ENCODE data around the gene PPP6R3. TPM values are rescaled to one million over a fixed set of nuclear protein-coding genes. Genes with fewer than 3 reads are reported as not detected.
"Not testable (repeated sequence)": the region's sequence is repeated elsewhere in the genome, so short reads cannot be mapped to it uniquely, and the experiment has no call there.

The PPP6R3 gene
- polyA plus RNA-seq, 4 donors: 30.5 to 68.7 (median 39.1) TPM

DNA sequence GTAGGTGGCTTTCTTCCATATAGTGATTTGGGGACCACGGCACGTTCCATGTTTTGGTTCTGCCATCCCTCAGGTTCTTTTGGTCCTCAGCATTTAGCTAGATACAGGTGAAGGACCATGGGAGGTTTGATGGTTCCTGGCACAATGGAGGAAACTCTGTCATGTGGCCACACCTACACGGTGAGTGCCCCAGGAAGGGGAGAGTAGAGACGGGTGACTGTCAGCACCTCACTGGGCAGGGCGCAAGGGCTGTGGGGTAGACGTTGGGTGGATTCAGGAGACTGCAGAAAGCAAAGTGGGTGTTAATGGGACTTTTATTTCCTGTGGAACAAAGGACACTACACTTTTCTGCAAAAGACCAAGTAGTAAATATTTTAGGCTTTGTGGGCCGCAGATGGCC lies 73.4 kb downstream of the PPP6R3 start:
- peak overlapping the region in 1 of 3 donors; percentile 82 for H3K27ac ChIP-seq (ENCODE audit: low read depth in 1 of 3, low read length in 2 of 3)
- H3K36me3 ChIP-seq (ENCODE audit: control insufficient read depth in 3 of 3, insufficient read depth in 2 of 3, low read depth in 1 of 3, low read length in 3 of 3): peaks cover 0 to 23% (median 4%) of the 10 kb centered on the region in 3 donors
- no peak overlapping the region for H3K4me3 ChIP-seq (ENCODE audit: low read depth in 1 of 3, low read length in 3 of 3)
- H3K27me3 ChIP-seq (ENCODE audit: control insufficient read depth in 3 of 3, insufficient read depth in 3 of 3, low read length in 3 of 3): no peaks in the 10 kb centered on the region
- DNase-seq (no peak), FAIRE-seq (no peak)
- peaks cover 0 to 21% (median 0%) of the 10 kb centered on the region in 3 donors for H3K4me1 ChIP-seq (ENCODE audit: control insufficient read depth in 3 of 3, insufficient read depth in 2 of 3, low read depth in 1 of 3, low read length in 2 of 3)
- WGBS, 3 donors: 81 to 92% (median 87%) methylated on average over 7 of the region's 7 CpGs
- H3K9me3 ChIP-seq (ENCODE audit: control insufficient read depth in 2 of 2, insufficient read depth in 1 of 2, low read depth in 1 of 2, low read length in 1 of 2): no peaks in the 10 kb centered on the region

- Histone ChIP-seq H3K4me3 (ENCODE audit: low read depth in 1 of 3, low read length in 3 of 3) (no peak overlapping the region), H3K27me3 (ENCODE audit: control insufficient read depth in 3 of 3, insufficient read depth in 3 of 3, low read length in 3 of 3) (no peaks in the 10 kb centered on the region), H3K9me3 (ENCODE audit: control insufficient read depth in 2 of 2, insufficient read depth in 1 of 2, low read depth in 1 of 2, low read length in 1 of 2) (no peaks in the 10 kb centered on the region), H3K27ac (ENCODE audit: low read depth in 1 of 3, low read length in 2 of 3) (no peak overlapping the region), H3K36me3 (ENCODE audit: control insufficient read depth in 3 of 3, insufficient read depth in 2 of 3, low read depth in 1 of 3, low read length in 3 of 3) (peaks cover 0 to 33% (median 6%) of the 10 kb centered on the region in 3 donors), H3K4me1 (ENCODE audit: control insufficient read depth in 3 of 3, insufficient read depth in 2 of 3, low read depth in 1 of 3, low read length in 2 of 3) (peaks cover 0 to 20% (median 0%) of the 10 kb centered on the region in 3 donors)
- no peak for FAIRE-seq
- DNase-seq: no peak
- 88 to 93% (median 90%) methylated on average over 8 of the region's 8 CpGs for WGBS, 3 donors
These were observed 74.5 kb downstream of the PPP6R3 start for GRCh38 chr11:68535098-68535497.

GRCh38 chr11:68536706-68537105 lies 76.2 kb downstream of the PPP6R3 start:
- Histone ChIP-seq H3K9me3 (ENCODE audit: control insufficient read depth in 2 of 2, insufficient read depth in 1 of 2, low read depth in 1 of 2, low read length in 1 of 2) (no peaks in the 10 kb centered on the region), H3K36me3 (ENCODE audit: control insufficient read depth in 3 of 3, insufficient read depth in 2 of 3, low read depth in 1 of 3, low read length in 3 of 3) (peaks cover 0 to 38% (median 6%) of the 10 kb centered on the region in 3 donors), H3K27me3 (ENCODE audit: control insufficient read depth in 3 of 3, insufficient read depth in 3 of 3, low read length in 3 of 3) (no peaks in the 10 kb centered on the region), H3K27ac (ENCODE audit: low read depth in 1 of 3, low read length in 2 of 3) (no peak overlapping the region), H3K4me1 (ENCODE audit: control insufficient read depth in 3 of 3, insufficient read depth in 2 of 3, low read depth in 1 of 3, low read length in 2 of 3) (peaks cover 0 to 17% (median 0%) of the 10 kb centered on the region in 3 donors), H3K4me3 (ENCODE audit: low read depth in 1 of 3, low read length in 3 of 3) (no peak overlapping the region)
- 86 to 96% (median 91%) methylated on average over 2 of the region's 2 CpGs for WGBS, 3 donors
- DNase-seq (no peak), FAIRE-seq (no peak)

DNA sequence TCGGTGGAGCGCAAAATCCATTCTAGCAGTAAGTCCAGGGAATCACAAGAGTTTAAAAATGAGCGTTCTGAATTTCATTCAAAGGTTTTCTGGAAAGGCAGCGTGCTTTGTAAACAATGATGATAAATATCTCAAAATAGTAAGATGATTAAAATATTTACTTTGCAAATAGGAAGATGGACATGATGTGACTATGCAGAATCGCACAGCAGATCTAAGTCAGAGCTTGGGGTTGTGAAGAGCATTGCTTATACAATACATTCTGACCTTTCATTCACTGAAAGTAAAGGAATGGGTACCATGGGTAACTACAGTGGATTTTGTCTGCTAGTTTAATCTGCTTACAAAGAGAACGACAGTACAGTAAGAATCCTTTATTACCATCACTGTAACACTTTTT lies 77.5 kb downstream of the PPP6R3 start:
- no peak for DNase-seq
- Histone ChIP-seq H3K9me3 (ENCODE audit: control insufficient read depth in 2 of 2, insufficient read depth in 1 of 2, low read depth in 1 of 2, low read length in 1 of 2) (no peaks in the 10 kb centered on the region), H3K27ac (ENCODE audit: low read depth in 1 of 3, low read length in 2 of 3) (no peak overlapping the region), H3K4me1 (ENCODE audit: control insufficient read depth in 3 of 3, insufficient read depth in 2 of 3, low read depth in 1 of 3, low read length in 2 of 3) (peaks cover 0 to 9% (median 0%) of the 10 kb centered on the region in 3 donors), H3K27me3 (ENCODE audit: control insufficient read depth in 3 of 3, insufficient read depth in 3 of 3, low read length in 3 of 3) (no peaks in the 10 kb centered on the region), H3K36me3 (ENCODE audit: control insufficient read depth in 3 of 3, insufficient read depth in 2 of 3, low read depth in 1 of 3, low read length in 3 of 3) (peaks cover 0 to 46% (median 7%) of the 10 kb centered on the region in 3 donors), H3K4me3 (ENCODE audit: low read depth in 1 of 3, low read length in 3 of 3) (no peak overlapping the region)
- 82 to 91% (median 87%) methylated on average over 6 of the region's 6 CpGs for WGBS, 3 donors
- FAIRE-seq: no peak

GRCh38 chr11:68539395-68539794 lies 78.8 kb downstream of the PPP6R3 start:
- Histone ChIP-seq H3K27ac (ENCODE audit: low read depth in 1 of 3, low read length in 2 of 3) (no peak overlapping the region), H3K4me3 (ENCODE audit: low read depth in 1 of 3, low read length in 3 of 3) (no peak overlapping the region), H3K36me3 (ENCODE audit: control insufficient read depth in 3 of 3, insufficient read depth in 2 of 3, low read depth in 1 of 3, low read length in 3 of 3) (peaks cover 5 to 50% (median 12%) of the 10 kb centered on the region in 3 donors), H3K27me3 (ENCODE audit: control insufficient read depth in 3 of 3, insufficient read depth in 3 of 3, low read length in 3 of 3) (no peaks in the 10 kb centered on the region), H3K4me1 (ENCODE audit: control insufficient read depth in 3 of 3, insufficient read depth in 2 of 3, low read depth in 1 of 3, low read length in 2 of 3) (no peaks in the 10 kb centered on the region), H3K9me3 (ENCODE audit: control insufficient read depth in 2 of 2, insufficient read depth in 1 of 2, low read depth in 1 of 2, low read length in 1 of 2) (no peaks in the 10 kb centered on the region)
- DNase-seq: no peak
- no peak for FAIRE-seq
- WGBS, 3 donors: 97 to 98% (median 98%) methylated on average over 2 of the region's 2 CpGs

- H3K4me3 ChIP-seq (ENCODE audit: low read depth in 1 of 3, low read length in 3 of 3); DNase-seq; H3K9me3 ChIP-seq (ENCODE audit: control insufficient read depth in 2 of 2, insufficient read depth in 1 of 2, low read depth in 1 of 2, low read length in 1 of 2); FAIRE-seq; H3K4me1 ChIP-seq (ENCODE audit: control insufficient read depth in 3 of 3, insufficient read depth in 2 of 3, low read depth in 1 of 3, low read length in 2 of 3); H3K27ac ChIP-seq (ENCODE audit: low read depth in 1 of 3, low read length in 2 of 3); H3K27me3 ChIP-seq (ENCODE audit: control insufficient read depth in 3 of 3, insufficient read depth in 3 of 3, low read length in 3 of 3): not testable (repeated sequence)
- H3K36me3 ChIP-seq (ENCODE audit: control insufficient read depth in 3 of 3, insufficient read depth in 2 of 3, low read depth in 1 of 3, low read length in 3 of 3): peaks cover 5 to 47% (median 11%) of the 10 kb centered on the region in 3 donors
- 93 to 96% (median 95%) methylated on average over 7 of the region's 7 CpGs for WGBS, 3 donors
These were observed 80.0 kb downstream of the PPP6R3 start for GRCh38 chr11:68540504-68540903.

DNA sequence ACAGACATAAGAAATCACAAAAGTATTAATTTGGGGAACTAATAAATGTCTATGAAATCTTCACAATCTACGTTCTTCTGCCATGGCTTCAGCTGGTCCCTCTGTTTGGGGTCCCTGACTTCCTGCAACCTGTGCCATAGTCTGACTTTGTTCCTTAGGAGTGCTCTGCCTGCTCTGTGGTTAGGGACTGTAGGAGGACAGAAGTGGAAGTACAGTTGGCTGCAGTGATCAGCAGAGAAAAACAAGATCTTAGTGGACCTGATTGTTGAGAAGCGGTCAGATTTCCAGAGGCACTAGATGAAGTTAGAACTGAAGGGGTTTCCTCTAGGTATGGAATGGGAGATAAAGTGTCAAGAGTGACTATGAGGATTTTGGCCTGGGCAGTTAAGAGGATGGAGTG lies 80.6 kb downstream of the PPP6R3 start:
- 90 to 96% (median 93%) methylated on average over 2 of the region's 2 CpGs for WGBS, 3 donors
- H3K9me3 ChIP-seq (ENCODE audit: control insufficient read depth in 2 of 2, insufficient read depth in 1 of 2, low read depth in 1 of 2, low read length in 1 of 2): no peaks in the 10 kb centered on the region
- no peak for FAIRE-seq
- DNase-seq: no peak
- H3K4me3 ChIP-seq (ENCODE audit: low read depth in 1 of 3, low read length in 3 of 3): no peak overlapping the region
- H3K27me3 ChIP-seq (ENCODE audit: control insufficient read depth in 3 of 3, insufficient read depth in 3 of 3, low read length in 3 of 3): no peaks in the 10 kb centered on the region
- H3K27ac ChIP-seq (ENCODE audit: low read depth in 1 of 3, low read length in 2 of 3): no peak overlapping the region
- peaks cover 5 to 47% (median 11%) of the 10 kb centered on the region in 3 donors for H3K36me3 ChIP-seq (ENCODE audit: control insufficient read depth in 3 of 3, insufficient read depth in 2 of 3, low read depth in 1 of 3, low read length in 3 of 3)
- no peaks in the 10 kb centered on the region for H3K4me1 ChIP-seq (ENCODE audit: control insufficient read depth in 3 of 3, insufficient read depth in 2 of 3, low read depth in 1 of 3, low read length in 2 of 3)

- Histone ChIP-seq H3K4me3 (ENCODE audit: low read depth in 1 of 3, low read length in 3 of 3) (no peak overlapping the region), H3K27ac (ENCODE audit: low read depth in 1 of 3, low read length in 2 of 3) (no peak overlapping the region), H3K27me3 (ENCODE audit: control insufficient read depth in 3 of 3, insufficient read depth in 3 of 3, low read length in 3 of 3) (no peaks in the 10 kb centered on the region), H3K9me3 (ENCODE audit: control insufficient read depth in 2 of 2, insufficient read depth in 1 of 2, low read depth in 1 of 2, low read length in 1 of 2) (no peaks in the 10 kb centered on the region), H3K36me3 (ENCODE audit: control insufficient read depth in 3 of 3, insufficient read depth in 2 of 3, low read depth in 1 of 3, low read length in 3 of 3) (peaks cover 5 to 48% (median 14%) of the 10 kb centered on the region in 3 donors), H3K4me1 (ENCODE audit: control insufficient read depth in 3 of 3, insufficient read depth in 2 of 3, low read depth in 1 of 3, low read length in 2 of 3) (no peaks in the 10 kb centered on the region)
- DNase-seq (peak in 1 of 2 donors; percentile 33), FAIRE-seq (no peak)
- WGBS, 3 donors: 67 to 81% (median 81%) methylated on average over 8 of the region's 8 CpGs
These were observed 81.4 kb downstream of the PPP6R3 start for GRCh38 chr11:68541991-68542390.

DNA sequence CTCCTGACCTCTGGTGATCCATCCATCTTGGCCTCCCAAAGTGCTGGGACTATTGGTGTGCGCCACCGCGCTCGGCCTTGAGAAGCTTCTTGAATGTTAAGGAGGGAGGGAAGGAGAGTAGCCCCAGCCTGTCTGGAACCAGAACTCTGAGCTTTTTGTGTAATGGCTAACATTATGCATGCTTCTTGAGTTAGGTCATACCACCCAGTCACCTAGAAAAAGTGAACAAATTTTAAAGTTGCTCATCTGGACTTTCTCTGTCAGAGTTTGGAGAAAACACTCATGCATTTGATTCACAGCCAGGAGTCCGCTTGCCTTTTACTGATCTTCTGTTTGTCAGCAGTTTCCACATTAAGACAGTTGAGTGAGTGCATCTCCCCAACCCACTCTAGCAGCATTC lies 82.1 kb downstream of the PPP6R3 start:
- DNase-seq: no peak
- FAIRE-seq: no peak
- H3K27ac ChIP-seq (ENCODE audit: low read depth in 1 of 3, low read length in 2 of 3): peak overlapping the region in 1 of 3 donors; percentile 57
- no peak overlapping the region for H3K4me3 ChIP-seq (ENCODE audit: low read depth in 1 of 3, low read length in 3 of 3)
- H3K27me3 ChIP-seq (ENCODE audit: control insufficient read depth in 3 of 3, insufficient read depth in 3 of 3, low read length in 3 of 3): no peaks in the 10 kb centered on the region
- no peaks in the 10 kb centered on the region for H3K4me1 ChIP-seq (ENCODE audit: control insufficient read depth in 3 of 3, insufficient read depth in 2 of 3, low read depth in 1 of 3, low read length in 2 of 3)
- H3K36me3 ChIP-seq (ENCODE audit: control insufficient read depth in 3 of 3, insufficient read depth in 2 of 3, low read depth in 1 of 3, low read length in 3 of 3): peaks cover 5 to 53% (median 14%) of the 10 kb centered on the region in 3 donors
- 83 to 92% (median 91%) methylated on average over 5 of the region's 5 CpGs for WGBS, 3 donors
- H3K9me3 ChIP-seq (ENCODE audit: control insufficient read depth in 2 of 2, insufficient read depth in 1 of 2, low read depth in 1 of 2, low read length in 1 of 2): no peaks in the 10 kb centered on the region
